Measurements from ENCODE around the gene SORT1.

DNA sequence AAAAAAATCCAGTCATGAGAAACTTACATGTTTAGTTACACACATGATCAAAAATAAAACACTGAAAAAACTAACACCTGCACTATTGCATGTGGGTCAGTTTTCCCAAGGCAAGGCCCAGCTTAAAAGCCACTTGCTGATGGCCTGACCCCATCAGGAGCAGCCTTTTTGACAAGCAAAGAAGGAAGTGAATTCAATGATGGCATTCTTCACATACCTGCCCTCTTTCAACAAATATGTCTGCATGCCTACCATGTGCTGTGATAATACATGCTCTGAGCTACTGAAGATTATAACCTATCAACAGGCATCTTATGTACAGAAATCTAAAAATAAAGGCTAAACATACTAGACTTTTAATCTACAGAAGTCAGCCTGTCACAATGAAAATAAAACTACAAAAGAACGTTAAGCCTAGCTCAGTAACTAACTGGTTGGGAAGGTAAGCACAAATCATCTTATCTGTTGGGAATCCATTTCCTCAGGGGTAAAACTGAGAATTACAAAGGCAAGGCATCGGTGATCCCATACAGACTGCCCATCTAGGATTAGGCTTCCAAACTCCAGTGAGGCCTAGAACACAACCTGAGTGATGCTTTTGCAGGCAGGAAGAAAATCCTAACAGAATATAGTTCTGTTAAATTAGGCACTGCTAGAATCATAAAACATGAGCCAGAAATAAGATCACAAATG, 14.5 kb downstream of the SORT1 start:
- TF ChIP-seq, protein P1, sequence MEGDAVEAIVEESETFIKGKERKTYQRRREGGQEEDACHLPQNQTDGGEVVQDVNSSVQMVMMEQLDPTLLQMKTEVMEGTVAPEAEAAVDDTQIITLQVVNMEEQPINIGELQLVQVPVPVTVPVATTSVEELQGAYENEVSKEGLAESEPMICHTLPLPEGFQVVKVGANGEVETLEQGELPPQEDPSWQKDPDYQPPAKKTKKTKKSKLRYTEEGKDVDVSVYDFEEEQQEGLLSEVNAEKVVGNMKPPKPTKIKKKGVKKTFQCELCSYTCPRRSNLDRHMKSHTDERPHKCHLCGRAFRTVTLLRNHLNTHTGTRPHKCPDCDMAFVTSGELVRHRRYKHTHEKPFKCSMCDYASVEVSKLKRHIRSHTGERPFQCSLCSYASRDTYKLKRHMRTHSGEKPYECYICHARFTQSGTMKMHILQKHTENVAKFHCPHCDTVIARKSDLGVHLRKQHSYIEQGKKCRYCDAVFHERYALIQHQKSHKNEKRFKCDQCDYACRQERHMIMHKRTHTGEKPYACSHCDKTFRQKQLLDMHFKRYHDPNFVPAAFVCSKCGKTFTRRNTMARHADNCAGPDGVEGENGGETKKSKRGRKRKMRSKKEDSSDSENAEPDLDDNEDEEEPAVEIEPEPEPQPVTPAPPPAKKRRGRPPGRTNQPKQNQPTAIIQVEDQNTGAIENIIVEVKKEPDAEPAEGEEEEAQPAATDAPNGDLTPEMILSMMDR (IDR thresholded peaks at IDR 0.05; ENCODE audit: insufficient read depth, low read length, poor library complexity, severe bottlenecking): no peak
- no peak for TF ChIP-seq EZH2phosphoT487 (conservative IDR thresholded peaks at IDR 0.05; ENCODE audit: low read length)

Measured in SU-DHL-6 (cell line).